NCI-H2196 treated with DMSO at 0.1 percent for 48 hours (cell line): ENCODE results near the gene ASRGL1.

ENCODE experiments used
- DNase-seq: peaks from one replicate; lab custom pipeline; 2025; ENCODE audit not compliant: unreplicated experiment; lab: John Stamatoyannopoulos, UW

The ASRGL1 gene

DNA sequence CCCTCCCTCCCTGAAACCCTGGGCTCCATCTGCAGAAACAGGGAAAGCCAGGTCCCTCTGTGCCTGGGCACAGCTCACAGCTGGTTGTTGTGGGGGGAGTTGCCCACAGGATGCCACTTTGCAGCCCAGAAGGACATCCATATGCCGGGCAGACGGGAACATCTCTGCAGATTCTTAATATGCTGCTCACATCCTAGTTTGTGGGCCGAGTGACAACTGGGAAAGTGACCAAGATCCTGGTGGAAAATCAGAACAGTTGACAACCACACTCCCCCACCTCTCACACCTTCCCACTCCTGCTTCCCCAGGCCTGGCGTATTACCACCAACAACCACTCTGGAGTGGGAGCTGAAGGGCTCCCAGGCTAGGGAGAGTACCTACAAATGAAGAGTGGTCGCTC lies 74.3 kb downstream of the ASRGL1 start:
- DNase-seq, result no peak

DNA sequence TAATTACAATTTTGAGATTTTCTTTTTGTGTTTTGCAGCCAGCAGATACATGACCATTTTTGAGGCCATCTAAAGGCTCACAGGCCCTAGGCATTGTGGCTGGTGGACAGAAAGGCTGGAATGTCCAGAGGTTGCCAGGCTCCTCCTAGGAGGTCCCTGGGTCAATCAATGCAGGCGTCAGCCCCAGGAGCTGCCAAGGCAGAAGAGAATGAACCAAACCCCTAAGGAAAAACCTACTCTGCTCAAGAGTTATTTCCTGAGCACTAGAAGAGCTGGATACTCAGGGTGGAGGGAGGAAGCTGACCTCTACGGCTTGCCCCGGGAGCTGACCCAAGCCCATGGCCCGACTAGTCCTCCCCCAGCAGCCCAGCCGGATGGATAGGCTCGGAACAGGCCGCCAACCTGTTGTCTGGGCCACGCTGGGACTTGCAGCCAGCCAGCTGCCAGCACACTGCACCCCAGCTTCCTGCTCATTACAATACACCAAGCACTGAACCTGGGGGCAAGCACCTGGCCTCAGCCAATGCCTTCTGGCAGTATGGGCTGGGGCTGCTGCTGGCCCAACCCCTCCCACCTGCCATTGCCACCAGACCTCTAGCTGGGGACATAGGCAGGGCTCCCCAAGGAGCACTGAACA lies 75.9 kb downstream of the ASRGL1 start:
- DNase-seq, result no peak

DNA sequence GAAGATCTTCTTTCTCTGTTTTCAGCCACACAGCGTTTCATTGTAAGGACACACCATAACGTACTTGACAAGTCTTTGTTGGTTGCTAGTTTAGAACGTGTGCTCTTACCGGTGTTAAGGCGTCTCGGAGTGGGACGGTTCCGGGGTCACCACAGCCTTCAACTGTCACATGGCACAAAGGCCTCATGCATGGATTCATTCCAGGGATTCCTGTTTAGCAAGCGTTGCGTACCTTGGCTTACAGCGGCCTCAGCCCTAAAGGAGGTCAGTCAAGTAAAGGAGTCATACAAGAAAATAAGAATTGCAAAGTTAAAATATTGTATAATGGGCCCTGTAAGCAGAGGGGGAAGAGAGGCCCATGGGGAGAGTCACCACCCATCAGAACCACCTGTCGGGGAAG lies 79.3 kb downstream of the ASRGL1 start:
- no peak for DNase-seq

DNA sequence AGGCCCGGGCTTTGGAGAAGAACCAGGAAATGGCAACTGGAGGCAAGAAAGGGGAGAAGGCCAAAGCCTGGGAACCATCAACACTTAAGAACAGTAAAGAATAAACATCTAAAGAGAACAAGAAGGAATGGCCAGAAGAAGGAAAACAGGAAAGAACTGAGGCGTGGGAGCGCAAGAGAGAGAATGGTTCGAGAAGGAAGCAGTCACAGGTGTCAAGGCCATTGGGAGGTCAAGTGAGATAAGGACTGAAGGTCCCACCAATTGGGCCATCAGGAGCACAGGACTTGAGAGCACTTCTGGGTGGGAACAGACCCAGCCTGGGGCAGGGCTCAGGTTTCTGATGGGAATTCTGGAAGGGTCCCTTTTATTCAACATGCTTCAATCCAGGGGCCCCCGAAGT lies 80.9 kb downstream of the ASRGL1 start:
- no peak for DNase-seq

DNA sequence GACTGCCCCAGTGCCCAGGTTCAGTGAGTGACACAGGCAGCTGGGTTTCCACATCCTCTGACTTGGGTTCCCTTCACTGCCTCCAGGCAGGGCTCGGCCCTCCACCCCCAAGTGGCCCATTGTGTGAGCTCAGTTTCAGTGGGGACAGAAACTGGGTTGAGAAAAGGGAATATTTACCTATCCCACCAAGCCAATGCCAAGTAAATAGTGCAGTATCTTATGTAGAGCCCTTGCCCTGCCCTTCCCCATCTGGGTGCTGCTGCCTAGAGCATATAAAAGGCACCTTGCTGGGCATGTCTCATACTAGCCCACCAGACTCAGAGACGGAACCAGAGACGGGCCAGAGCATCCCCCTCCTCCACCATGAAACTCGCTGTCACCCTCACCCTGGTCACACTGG lies 81.5 kb downstream of the ASRGL1 start, which contains the start of gene SCGB1A1:
SCGB1A1 (plus strand) TSS at position 301 of the 400 bp plus-strand sequence; CDS start at position 364, 63 bp downstream.
- DNase-seq, result no peak

DNA sequence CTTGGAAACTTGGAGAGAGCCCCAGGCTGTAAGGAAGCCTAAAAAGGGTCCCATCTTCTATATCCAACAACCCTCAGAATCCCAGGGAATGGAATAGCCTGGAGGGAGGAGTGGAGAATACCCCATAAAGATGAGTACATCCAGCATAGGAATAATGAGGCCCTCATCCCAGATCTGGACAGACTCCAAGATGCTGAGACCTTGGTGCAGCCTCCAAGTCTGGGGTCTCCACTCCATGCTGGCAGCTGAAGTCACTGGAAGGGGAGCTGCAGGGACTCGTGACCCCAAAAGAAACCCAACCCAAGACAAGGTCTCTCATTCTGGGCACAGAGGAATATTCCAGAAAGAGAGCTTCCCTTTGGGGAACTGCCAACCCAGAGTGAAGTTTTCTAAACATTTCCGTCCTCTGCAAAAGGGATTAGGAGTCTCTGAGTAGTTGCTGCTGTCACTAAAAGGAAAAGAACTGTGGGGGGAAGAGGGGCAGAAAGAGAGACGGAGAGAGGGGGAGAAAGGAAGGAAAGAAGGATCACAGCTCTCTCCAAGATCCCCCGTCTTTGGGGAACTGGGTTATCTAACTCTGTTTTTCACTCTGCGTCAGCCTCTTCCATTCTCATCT lies 82.2 kb downstream of the ASRGL1 start:
- no peak for DNase-seq

DNA sequence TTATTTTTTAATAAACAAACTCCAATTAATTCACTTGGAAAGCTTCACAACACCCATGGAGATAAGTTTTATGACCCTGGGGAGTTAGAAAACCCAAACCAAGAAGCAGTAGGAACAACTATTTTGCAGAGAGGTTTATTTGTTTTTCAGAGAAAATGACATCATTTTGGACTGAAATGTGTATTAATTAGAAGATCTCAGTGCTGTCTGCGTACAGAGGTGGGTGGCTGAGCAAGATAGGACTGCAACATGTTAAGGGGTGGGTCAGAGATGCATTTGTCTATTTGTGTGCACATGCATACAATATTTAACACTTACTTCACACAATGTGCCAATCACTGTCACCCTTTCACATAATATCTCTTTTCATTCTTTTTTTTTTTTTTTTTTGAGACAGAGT lies 82.7 kb downstream of the ASRGL1 start:
- no peak for DNase-seq

DNA sequence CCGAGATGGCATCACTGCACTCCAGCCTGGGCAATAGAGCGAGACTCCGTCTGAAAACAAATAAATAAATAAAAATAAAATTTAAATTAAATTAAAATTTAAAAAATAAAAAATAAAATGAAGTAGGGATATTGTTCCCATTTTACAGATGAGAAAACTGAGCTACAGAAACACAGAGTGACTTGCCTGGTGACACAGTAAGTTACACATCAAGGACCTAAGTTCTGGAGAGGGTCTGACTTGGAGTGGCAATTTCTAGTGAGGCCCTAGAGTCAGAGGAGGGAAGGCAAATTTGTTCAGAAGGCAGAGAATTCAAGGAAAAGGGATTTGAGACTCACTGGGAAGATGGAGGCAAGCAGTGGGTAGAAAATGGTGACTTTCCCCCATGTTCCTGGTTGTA lies 83.6 kb downstream of the ASRGL1 start:
- DNase-seq, result no peak

DNA sequence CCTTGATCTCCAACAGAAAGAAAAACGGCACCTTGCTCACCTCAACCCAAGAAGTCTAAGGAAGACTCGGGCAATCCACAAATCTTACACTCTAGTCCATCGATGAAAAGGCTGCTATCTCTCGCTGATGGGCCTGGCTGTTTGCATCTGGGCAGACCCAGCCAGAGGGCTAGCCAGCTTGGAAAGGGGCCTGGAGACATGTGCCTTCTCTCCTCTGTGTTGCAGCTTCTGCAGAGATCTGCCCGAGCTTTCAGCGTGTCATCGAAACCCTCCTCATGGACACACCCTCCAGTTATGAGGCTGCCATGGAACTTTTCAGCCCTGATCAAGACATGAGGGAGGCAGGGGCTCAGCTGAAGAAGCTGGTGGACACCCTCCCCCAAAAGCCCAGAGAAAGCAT lies 84.7 kb downstream of the ASRGL1 start:
- DNase-seq, result no peak

DNA sequence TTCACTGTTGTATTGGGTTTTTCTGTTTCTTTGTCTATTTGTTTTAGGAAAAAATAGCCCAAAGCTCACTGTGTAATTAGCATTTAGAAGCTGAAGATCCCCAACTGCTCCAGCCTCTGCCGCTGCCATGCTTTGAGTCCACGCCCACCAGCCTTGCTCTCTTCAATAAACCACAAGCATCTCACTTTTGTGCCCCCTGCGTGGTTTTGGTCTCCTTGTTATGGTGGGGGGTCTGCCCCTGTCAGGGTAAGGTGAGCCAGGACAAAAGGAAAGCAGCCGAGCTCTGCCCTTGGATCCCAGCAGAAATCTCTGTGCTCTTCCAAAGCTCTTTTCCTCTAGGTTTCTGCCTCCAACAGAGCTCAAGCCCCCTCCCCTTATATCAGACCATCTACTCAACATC lies 85.8 kb downstream of the ASRGL1 start:
- DNase-seq, result no peak

DNA sequence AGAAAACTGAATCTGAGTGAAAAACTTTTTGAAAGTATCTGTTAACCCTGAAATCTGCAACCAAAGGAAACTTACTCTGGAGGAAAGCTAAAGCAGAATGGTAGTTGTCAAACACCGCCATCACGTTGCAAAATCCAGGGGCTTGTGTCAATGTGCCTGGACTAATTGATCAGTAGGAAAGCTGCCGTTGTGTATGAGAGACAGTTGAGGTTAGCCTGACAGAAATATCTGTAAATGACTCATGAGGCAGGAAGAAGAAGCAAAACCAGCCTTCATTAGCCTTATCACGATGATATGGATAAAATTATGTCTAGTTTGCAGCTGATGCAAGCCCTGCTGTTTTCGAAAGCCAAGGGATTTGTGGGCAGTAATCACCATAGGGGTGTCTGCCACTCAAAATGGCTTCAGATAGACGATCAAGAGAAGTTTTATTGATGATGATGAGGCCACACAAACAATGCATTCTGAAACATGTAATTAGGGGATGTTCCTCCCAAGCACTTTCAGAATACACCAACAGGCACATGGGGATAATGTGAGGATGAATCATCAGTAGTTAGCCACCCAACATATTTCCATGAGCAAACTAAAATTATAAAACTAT lies 90.5 kb downstream of the ASRGL1 start:
- no peak for DNase-seq

DNA sequence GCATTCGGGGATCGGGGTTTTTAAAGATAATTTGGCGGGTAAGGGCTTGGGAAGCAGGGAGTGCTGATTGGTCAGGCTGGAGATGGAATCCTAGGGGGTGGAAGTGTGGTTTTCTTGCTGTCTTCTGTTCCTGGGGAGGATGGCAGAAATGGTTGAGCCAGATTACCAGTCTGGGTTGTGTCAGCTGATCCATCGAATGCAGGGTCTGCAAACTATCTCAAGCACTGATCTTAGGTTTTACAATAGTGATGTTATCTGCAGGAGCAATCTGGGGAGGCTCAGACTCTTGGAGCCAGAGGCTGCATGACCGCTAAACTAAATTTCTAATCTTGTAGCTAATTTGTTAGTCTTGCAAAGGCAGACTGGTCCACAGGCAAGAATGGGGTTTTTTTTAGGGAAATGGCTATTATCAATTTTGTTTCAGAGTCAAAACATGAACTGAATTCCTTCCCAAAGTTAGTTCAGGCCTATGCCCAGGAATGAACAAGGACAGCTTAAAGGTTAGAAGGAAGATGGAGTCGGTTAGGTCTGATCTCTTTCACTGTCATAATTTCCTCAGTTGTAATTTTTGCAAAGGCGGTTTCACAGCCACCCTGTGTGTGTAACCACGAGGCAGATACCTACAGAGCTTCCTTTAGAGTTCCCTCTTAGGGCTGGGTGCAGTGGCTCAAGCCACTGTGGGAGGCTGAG lies 91.8 kb downstream of the ASRGL1 start:
- no peak for DNase-seq

DNA sequence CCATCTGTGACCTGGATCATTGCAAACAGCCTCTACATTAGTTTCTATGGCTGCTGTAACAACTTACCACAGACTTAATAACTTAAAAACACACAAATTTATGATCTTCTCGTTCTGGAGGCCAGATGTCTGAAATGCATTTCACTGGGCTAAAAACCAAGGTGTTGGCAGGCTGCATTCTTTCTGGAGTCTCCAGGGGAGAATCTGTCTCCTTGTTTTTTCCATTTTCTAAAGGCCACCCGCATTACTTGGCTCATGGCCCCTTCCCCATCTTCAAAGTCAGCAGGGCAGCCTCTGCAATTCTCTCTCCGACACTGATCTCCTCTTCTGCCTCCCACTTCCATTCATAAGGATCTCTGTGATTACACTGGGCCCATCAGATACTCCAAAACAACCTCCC lies 93.2 kb downstream of the ASRGL1 start:
- DNase-seq, result no peak

DNA sequence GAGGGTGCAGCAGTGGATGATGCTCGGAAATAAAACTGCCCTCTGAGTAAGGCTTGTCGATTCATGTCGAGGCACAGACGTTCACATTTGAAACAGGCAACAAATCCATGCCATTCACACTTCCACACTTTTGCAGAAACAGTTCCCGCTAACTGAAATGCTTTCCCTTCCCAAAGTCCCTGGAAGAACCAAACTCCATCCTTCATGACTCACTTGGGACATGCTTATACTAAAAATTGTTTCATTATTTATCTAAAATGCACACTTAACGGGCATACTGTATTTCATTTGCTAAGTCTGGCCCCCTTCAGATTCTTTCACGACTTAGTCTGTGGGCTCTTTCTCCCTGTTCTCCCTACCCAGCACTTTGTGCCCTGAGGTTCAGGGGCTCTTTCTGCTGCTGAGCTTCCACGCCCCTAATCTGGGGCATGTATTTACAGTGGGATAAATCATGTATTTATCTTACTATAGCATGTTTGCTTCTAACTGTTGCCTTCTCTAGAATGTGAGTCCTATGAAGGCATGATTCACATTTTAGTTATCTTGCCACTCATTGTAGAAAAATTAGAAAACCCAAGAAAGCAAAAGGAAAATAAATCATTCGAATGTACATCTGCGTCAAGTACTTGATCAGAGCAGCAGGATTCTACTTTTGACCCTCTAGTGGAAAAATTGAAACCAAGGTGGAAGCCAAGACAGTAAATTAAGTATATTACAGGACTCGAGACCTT lies 94.1 kb downstream of the ASRGL1 start:
- no peak for DNase-seq

DNA sequence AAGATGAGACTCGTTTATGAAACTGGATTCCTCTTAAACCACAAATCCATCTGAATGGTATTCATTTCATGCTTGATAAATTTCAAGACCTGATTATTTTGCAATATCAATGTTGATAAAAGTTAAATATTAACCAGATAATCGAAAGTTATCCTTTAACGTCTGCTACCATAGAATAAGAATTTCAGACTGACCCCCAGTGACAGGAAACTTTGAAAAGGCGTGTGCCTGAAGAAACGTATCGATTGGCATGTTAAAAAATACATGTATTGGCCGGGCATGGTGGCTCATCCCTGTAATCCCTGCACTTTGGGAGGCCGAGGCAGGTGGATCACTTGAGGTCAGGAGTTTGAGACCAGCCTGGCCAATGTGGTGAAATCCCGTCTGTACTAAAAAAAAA lies 95.4 kb downstream of the ASRGL1 start:
- no peak for DNase-seq

DNA sequence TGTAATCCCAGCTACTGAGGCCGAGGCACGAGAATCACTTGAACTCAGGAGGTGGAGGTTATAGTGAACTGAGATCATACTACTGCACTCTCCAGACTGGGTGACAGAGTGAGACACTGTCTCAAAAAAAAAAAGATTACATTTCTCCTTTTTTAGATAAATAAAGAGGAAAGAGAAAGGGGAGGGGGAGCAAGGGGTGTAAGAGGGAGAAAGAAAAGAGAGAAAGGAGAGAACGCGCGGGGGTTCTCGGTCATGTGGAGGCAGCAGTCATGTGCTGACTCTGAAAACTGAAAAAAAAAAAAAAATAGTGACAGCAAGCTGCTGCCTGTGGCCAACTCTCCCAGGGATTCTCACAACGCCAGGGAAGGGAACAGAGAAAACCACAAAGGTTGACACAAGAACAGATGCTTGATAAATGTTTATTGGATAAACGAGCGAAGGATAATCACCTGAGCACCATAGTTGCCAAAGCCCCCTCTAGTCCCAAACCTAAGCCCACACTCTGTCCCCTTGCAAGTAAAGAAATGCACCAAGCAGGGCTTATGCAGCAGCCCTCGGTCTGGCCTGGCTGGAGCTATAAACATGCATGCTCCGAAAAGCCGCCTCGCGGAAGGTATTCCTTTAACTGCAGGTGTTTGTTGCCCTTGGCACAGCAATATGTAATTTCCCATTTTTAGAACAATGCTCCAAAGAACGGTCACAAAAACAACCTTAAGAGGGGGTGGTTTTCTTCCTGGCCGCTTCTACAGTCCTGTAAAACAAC lies 96.1 kb downstream of the ASRGL1 start:
- no peak for DNase-seq

DNA sequence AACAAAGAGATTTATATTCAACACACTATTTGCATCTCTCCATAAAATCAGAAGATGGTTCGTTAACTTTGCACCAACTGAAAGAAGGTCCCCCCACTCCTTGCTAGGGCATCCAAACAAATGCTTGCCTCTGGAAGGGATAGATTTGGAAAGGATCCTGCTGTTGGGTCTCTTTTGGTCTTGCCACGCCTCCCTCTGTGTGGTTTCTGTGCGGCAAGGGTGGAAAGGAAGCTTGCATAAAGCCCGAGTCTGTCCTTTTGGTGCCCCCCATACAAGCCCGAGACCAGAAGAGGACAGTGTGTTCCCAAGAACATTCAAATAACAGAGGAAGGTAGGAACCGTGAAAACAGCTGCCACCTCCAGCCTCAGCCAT lies 96.6 kb downstream of the ASRGL1 start:
- DNase-seq, result no peak

DNA sequence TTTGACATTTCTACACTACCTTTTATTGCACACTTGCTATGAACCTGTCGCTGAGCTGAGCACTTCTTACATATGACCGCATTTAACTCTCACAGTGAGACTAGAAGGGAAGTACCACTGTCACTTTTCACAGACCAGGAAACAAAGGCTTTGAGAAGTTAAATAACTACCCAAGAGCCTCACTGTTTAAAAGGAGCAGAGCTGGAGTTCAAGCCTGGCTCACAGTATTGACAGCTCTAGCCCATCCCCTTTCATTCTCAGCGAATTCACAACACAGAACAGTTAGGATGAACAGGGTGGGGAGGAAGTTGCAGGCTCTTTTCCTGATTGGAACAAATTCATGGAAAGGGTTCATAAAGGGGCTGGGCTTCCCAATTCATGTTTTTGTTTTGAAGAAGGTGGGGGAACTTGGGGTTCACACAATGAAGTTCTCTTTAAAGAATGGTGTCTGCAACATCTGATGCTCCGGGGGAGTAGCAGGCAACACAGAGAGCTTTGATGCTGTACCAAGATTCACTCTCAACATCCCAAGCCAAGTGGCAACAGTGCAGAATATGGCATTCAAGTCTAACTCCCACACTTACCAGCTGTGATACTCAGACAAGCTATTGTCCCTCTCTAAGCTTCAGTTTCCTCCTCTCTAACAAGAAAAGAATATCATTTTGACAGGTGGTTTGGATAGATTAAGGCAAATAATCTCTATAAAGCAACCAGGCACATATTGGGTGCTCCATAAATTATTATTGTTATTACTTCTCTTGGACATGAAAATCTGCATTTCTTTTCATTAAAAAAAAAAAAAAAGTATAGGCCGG lies 98.8 kb downstream of the ASRGL1 start:
- DNase-seq, result no peak

DNA sequence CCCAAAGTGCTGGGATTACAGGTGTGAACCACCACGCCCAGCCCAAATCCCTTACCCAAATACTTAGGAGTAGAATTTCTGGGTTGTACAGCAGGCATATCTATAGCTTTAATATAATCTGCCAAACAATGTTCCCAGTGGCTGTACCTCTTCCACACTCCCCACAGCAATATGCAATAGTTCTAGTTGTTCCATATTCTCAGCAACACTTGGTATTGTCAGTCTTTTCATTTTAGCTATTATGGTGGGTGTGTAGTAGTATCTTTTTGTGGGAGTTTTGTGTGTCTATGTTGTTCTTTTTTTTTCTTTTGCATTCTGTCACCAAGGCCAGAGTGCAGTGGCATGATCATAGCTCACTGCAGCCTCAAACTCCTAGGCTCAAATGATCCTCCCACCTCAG lies 100.4 kb downstream of the ASRGL1 start:
- no peak for DNase-seq

DNA sequence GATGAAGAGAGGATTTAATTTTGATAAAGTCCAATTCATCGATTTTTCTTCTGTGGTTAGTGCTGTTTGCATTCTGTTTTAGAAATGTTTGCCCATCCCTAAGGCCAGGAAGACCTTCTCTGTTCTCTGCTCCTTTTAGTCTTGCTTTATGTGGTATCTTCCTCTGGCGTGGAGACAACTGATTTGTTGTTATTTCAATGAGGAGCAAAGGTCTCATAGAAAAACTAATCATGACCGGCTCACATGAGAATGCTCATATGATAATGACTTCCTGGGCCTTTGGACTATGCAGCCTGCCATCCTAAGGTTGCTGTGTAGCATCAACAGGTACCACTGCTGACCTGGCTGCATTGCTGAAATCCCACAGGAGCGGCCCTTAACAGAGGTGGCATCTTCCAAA lies 101.4 kb downstream of the ASRGL1 start:
- no peak for DNase-seq
